Caco-2 (cell line): ENCODE data around the gene FBXW2. TPM values are rescaled to one million over a fixed set of nuclear protein-coding genes. Genes with fewer than 3 reads are reported as not detected.
A peak's percentile ranks its signal among the peaks of the same experiment; 100 is the strongest.

Experiments
- BruUV-seq: library from RNA; stranded (reverse); fragments of 400-500 nt; replicated peaks from 2 replicates; lab custom pipeline; 2021; lab: Mats Ljungman, UMichigan
- CTCF ChIA-PET: fragments of 300-600 bp; sonication (Branson Sonifier 250); formaldehyde crosslinking; loops from one replicate; lab custom pipeline; 2022; ENCODE audit warnings: antibody characterized with exemption; lab: Charles Lee
- POLR2A ChIA-PET: fragments of 300-600 bp; sonication (Branson Sonifier 250); formaldehyde crosslinking; loops from one replicate; lab custom pipeline; 2022; ENCODE audit warnings: antibody characterized with exemption; lab: Charles Lee
- DNase-seq, 2 experiments: peaks; one replicate each; pipeline versions ENCODE4 v3.0.0 to v3.0.0-alpha.2; 2020 to 2022
- H3K27me3 ChIP-seq: replicated peaks from 2 replicates; pipeline ENCODE4 v1.6.0; 2011; ENCODE audit warnings: low read length; ENCODE audit not compliant: control insufficient read depth, insufficient read depth
- H3K36me3 ChIP-seq: 2 replicates; pipeline ENCODE4 v1.5.1; 2011; ENCODE audit warnings: low read length; ENCODE audit not compliant: control insufficient read depth, insufficient read depth
- H3K4me1 ChIP-seq: fragments of 250-450 bp; sonication (Bioruptor Pico); 2 replicates; pipeline ENCODE4 v1.5.1; 2020; ENCODE audit warnings: mild to moderate bottlenecking
- H3K4me3 ChIP-seq: 2 replicates; pipeline ENCODE4 v1.5.1; 2011; ENCODE audit warnings: low read depth, mild to moderate bottlenecking, control low read depth, low read length
- H3K9me3 ChIP-seq: fragments of 250-450 bp; sonication (Bioruptor Pico); 2 replicates; pipeline ENCODE4 v1.5.1; 2020; ENCODE audit warnings: mild to moderate bottlenecking, moderate library complexity
- H3K27ac Mint-ChIP-seq: one replicate; pipeline ENCODE4 v1.8.0; 2022; ENCODE audit warnings: mixed read lengths; ENCODE audit not compliant: unreplicated experiment
- H3K27me3 Mint-ChIP-seq: one replicate; pipeline ENCODE4 v1.8.0; 2022; ENCODE audit warnings: mixed read lengths; ENCODE audit not compliant: insufficient read depth, unreplicated experiment
- H3K36me3 Mint-ChIP-seq: one replicate; pipeline ENCODE4 v1.8.0; 2022; ENCODE audit warnings: mild to moderate bottlenecking, mixed read lengths; ENCODE audit not compliant: insufficient read depth, unreplicated experiment
- H3K4me1 Mint-ChIP-seq: one replicate; pipeline ENCODE4 v1.8.0; 2022; ENCODE audit warnings: low read depth, mixed read lengths; ENCODE audit not compliant: unreplicated experiment
- H3K4me3 Mint-ChIP-seq: one replicate; pipeline ENCODE4 v1.8.0; 2022; ENCODE audit warnings: mild to moderate bottlenecking, moderate library complexity, mixed read lengths; ENCODE audit not compliant: unreplicated experiment
- H3K9me3 Mint-ChIP-seq: one replicate; pipeline ENCODE4 v1.8.0; 2022; ENCODE audit warnings: mixed read lengths; ENCODE audit not compliant: unreplicated experiment
- intact Hi-C: fragments of 100-400 bp; cut with micrococcal nuclease; formaldehyde crosslinking; loops from one replicate; pipeline ENCODE4 v1.10.0; 2022; ENCODE audit not compliant: unreplicated experiment
- total RNA-seq: library from RNA; stranded (reverse); gene quantifications from 2 replicates; pipeline ENCODE4 v1.2.3, GENCODE V29; 2022
- TF ChIP-seq, protein P1 (sequence below), 2 experiments: fragments of 200-600 bp in 1 of 2; IDR thresholded peaks; 1 replicate in 1 of 2; 2 replicates in 1 of 2; pipeline versions ENCODE4 v1.5.1 to v1.8.0; 2011 to 2022; ENCODE audit warnings: antibody characterized with exemption in 1 of 2, control low read depth in 1 of 2, inconsistent platforms in 1 of 2, low read depth in 1 of 2, low read length in 1 of 2, mild to moderate bottlenecking in 1 of 2, moderate library complexity in 1 of 2; ENCODE audit not compliant: insufficient read depth in 1 of 2, severe bottlenecking in 1 of 2, unreplicated experiment in 1 of 2

The FBXW2 gene
- total RNA-seq, 1 experiment from 2014 or later = 74.3 TPM

DNA sequence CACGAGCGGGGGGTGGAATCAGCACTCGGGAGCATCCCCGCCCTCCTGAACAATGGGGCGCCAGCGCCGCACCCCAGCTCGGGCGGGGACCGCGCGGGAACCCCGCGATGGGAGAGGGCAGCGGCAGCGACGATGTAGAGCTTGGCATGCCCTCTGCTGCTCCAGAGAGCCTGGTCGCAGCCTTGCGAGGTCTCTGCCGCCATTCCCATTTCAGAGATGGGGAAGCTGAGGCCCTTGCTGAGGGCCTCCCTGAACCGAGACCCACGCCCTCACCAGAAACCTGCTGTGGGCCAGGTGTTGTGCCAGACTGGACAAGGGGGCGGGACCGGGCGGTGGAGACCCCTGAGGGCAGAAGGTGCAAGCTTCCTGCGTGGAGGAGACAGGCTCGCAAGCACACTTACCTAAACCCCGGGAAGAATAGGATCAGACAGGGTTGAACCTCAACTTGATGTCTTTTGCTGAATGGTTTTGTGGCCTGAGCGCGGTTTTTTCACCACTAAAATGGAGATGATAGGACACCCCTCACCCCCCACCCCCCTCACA, 78.3 kb downstream of the FBXW2 start:
- CTCF ChIA-PET = interaction anchor here (0.6 kb wide), 2 partner anchors 15 to 23 kb away, joined by 4 read pairs; no protein-coding TSS in a partner anchor
- peaks cover 6% of the 10 kb centered on the region for H3K36me3 Mint-ChIP-seq
- no peaks in the 10 kb centered on the region for H3K27me3 Mint-ChIP-seq
- H3K9me3 Mint-ChIP-seq = no peaks in the 10 kb centered on the region
- H3K4me3 Mint-ChIP-seq = peak overlapping the region; percentile 85
- no peak overlapping the region for H3K27ac Mint-ChIP-seq
- Histone ChIP-seq H3K4me1 (peaks cover 19% of the 10 kb centered on the region), H3K9me3 (no peaks in the 10 kb centered on the region), H3K4me3 (peak overlapping the region; percentile 67), H3K27me3 (no peaks in the 10 kb centered on the region), H3K36me3 (no peaks in the 10 kb centered on the region)
- TF ChIP-seq, protein P1, sequence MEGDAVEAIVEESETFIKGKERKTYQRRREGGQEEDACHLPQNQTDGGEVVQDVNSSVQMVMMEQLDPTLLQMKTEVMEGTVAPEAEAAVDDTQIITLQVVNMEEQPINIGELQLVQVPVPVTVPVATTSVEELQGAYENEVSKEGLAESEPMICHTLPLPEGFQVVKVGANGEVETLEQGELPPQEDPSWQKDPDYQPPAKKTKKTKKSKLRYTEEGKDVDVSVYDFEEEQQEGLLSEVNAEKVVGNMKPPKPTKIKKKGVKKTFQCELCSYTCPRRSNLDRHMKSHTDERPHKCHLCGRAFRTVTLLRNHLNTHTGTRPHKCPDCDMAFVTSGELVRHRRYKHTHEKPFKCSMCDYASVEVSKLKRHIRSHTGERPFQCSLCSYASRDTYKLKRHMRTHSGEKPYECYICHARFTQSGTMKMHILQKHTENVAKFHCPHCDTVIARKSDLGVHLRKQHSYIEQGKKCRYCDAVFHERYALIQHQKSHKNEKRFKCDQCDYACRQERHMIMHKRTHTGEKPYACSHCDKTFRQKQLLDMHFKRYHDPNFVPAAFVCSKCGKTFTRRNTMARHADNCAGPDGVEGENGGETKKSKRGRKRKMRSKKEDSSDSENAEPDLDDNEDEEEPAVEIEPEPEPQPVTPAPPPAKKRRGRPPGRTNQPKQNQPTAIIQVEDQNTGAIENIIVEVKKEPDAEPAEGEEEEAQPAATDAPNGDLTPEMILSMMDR (IDR thresholded peaks at IDR 0.05; ENCODE audit: insufficient read depth in 1 of 2, low read depth in 1 of 2, low read length in 1 of 2, severe bottlenecking in 1 of 2, unreplicated experiment in 1 of 2) = no peak
- H3K4me1 Mint-ChIP-seq = no peaks in the 10 kb centered on the region
- POLR2A ChIA-PET = interaction anchor here (0.6 kb wide), 1 partner anchor 15 kb away, joined by 6 read pairs; no protein-coding TSS in a partner anchor
- no peak for DNase-seq
- no TSS peak for BruUV-seq
- intact Hi-C loops = loop anchor here (2.0 kb wide), 2 partner anchors 16 to 96 kb away; no protein-coding TSS in a partner anchor

DNA sequence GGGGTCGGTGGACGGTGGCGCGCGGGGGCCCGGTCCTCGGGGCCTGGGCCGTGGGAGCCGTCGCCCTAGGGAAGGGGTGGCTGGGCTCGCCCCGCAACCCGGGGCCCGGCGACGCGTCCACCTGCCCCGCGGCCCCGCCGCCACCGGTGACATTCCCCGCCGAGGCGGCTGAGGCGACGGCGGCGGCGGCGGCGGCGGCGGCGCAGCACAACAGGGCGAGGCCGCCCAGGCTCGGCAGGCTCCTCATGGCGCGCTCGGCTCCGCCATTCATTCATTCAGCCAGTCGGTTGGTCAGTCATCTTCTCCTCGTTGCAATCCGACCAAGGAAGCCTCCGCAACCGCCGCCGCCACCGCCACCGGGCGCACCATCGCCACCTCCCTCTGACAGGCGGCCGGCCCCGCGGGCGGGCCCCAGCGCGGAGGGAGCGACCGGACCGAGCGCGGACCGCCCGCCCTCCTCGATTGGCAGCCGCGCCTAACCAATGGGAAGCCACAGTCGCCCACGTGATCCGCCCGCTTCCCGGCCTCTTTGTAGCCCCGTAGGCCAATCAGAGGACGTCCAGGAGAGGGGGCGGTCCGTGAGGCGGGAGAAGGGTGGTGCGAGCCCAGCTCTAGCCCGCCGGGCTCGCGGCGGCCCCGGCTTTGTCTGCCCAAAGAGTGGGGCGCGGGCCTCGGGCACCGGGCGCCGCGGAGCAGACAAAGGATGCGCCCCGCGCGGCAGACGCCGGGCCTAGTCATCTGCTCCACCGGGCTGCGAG, 78.9 kb downstream of the FBXW2 start, which contains the start of gene MEGF9:
MEGF9 (minus strand) TSS at position 383 of the 758 bp plus-strand sequence; CDS start at position 271, 112 bp downstream.
- TF ChIP-seq, protein P1 (IDR thresholded peaks at IDR 0.05; ENCODE audit: insufficient read depth in 1 of 2, low read depth in 1 of 2, low read length in 1 of 2, severe bottlenecking in 1 of 2, unreplicated experiment in 1 of 2) = no peak
- Histone ChIP-seq H3K36me3 (no peaks in the 10 kb centered on the region), H3K4me1 (peaks cover 19% of the 10 kb centered on the region), H3K9me3 (no peaks in the 10 kb centered on the region), H3K27me3 (no peaks in the 10 kb centered on the region), H3K4me3 (peak within 1 kb of the TSS; percentile 67)
- peak; percentile 97 to 98 for DNase-seq
- intact Hi-C loops = loop anchor here (2.0 kb wide), 2 partner anchors 17 to 95 kb away; no protein-coding TSS in a partner anchor
- BruUV-seq = no TSS peak
- Mint-ChIP-seq H3K4me1 (no peaks in the 10 kb centered on the region), H3K27me3 (no peaks in the 10 kb centered on the region), H3K4me3 (peak within 1 kb of the TSS; percentile 85), H3K9me3 (no peaks in the 10 kb centered on the region), H3K36me3 (peaks cover 6% of the 10 kb centered on the region), H3K27ac (peak within 1 kb of the TSS; percentile 61)
- ChIA-PET POLR2A (no interaction called here), CTCF (no interaction called here)
